Endothelial cell of umbilical vein (primary cell): ENCODE data around the gene ZNRF1. TPM values are rescaled to one million over a fixed set of nuclear protein-coding genes. Genes with fewer than 3 reads are reported as not detected.

Source experiments
- BruUV-seq: library from RNA; stranded (reverse); fragments of 400-500 nt; replicated peaks from 2 replicates; lab custom pipeline; 2021; lab: Mats Ljungman, UMichigan
- CTCF ChIA-PET: fragments of 300-600, 350-600 bp; sonication (Branson Sonifier 250); formaldehyde crosslinking; loops from one replicate; lab custom pipeline; 2021; ENCODE audit warnings: antibody characterized with exemption, inconsistent platforms; lab: Charles Lee
- POLR2A ChIA-PET: fragments of 300-600, 350-600 bp; sonication (Branson Sonifier 250); formaldehyde crosslinking; loops from one replicate; lab custom pipeline; 2021; ENCODE audit warnings: antibody characterized with exemption, inconsistent platforms; lab: Charles Lee
- DNase-seq: peaks from one replicate; pipeline ENCODE4 v3.0.0-alpha.2; 2011; ENCODE audit warnings: low read depth, low spot score
- FAIRE-seq: peaks from 2 replicates; lab custom pipeline; 2011; peaks lifted over from hg19 to GRCh38; lab: Jason Lieb, UNC
- H2AFZ ChIP-seq: 2 replicates; pipeline ENCODE4 v1.6.0; 2012; ENCODE audit warnings: low read depth, low read length, control low read depth, inconsistent platforms
- H3K27ac ChIP-seq: 2 replicates; pipeline ENCODE4 v1.5.1; 2011; ENCODE audit warnings: low read depth, mild to moderate bottlenecking, control low read depth, low read length, moderate library complexity; ENCODE audit not compliant: insufficient read depth
- H3K27me3 ChIP-seq, 2 experiments: 2 replicates each; pipeline versions ENCODE4 v1.6.0 to v1.6.1; 2011; ENCODE audit warnings: low read length in 2 of 2, mixed read lengths in 1 of 2; ENCODE audit not compliant: control insufficient read depth in 2 of 2, insufficient read depth in 2 of 2
- H3K36me3 ChIP-seq, 2 experiments: 2 replicates in 1 of 2; 3 replicates in 1 of 2; pipeline ENCODE4 v1.5.1; 2011; ENCODE audit warnings: low read length in 2 of 2, mild to moderate bottlenecking in 1 of 2, moderate library complexity in 1 of 2; ENCODE audit not compliant: control insufficient read depth in 2 of 2, insufficient read depth in 2 of 2; ENCODE audit errors: extremely low read depth in 1 of 2
- H3K4me1 ChIP-seq: 3 replicates; pipeline ENCODE4 v1.5.1; 2011; ENCODE audit warnings: mild to moderate bottlenecking, low read length; ENCODE audit not compliant: control insufficient read depth, insufficient read depth; ENCODE audit errors: extremely low read depth
- H3K4me2 ChIP-seq: 2 replicates; pipeline ENCODE4 v1.6.1; 2011; ENCODE audit warnings: low read length, control low read depth, mixed read lengths; ENCODE audit not compliant: insufficient read depth
- H3K4me3 ChIP-seq, 3 experiments: fragments of 200-600 bp in 1 of 3; sonication (generic), shearing (Covaris generic) in 1 of 3; replicated peaks in 1 of 3; 2 replicates each; pipeline ENCODE4 v1.5.1; 2011 to 2016; ENCODE audit warnings: control low read depth in 3 of 3, low read length in 3 of 3, mild to moderate bottlenecking in 2 of 3, inconsistent platforms in 1 of 3, low read depth in 1 of 3, moderate library complexity in 1 of 3; ENCODE audit not compliant: insufficient read depth in 1 of 3
- H3K79me2 ChIP-seq: 2 replicates; pipeline ENCODE4 v1.6.0; 2012; ENCODE audit warnings: low read length, inconsistent platforms; ENCODE audit not compliant: control insufficient read depth, insufficient read depth
- H3K9ac ChIP-seq: replicated peaks from 2 replicates; pipeline ENCODE3; 2011; ENCODE audit warnings: low read length, control low read depth; ENCODE audit not compliant: insufficient read depth; ENCODE audit errors: extremely low read depth
- H3K9me1 ChIP-seq: replicated peaks from 3 replicates; pipeline ENCODE4 v1.6.0; 2011; ENCODE audit warnings: mild to moderate bottlenecking, low read length; ENCODE audit not compliant: control insufficient read depth, insufficient read depth; ENCODE audit errors: extremely low read depth
- H3K9me3 ChIP-seq: replicated peaks from 2 replicates; pipeline ENCODE4 v1.5.1; 2012; ENCODE audit warnings: low read length, inconsistent platforms; ENCODE audit not compliant: control insufficient read depth, insufficient read depth
- H4K20me1 ChIP-seq: replicated peaks from 2 replicates; pipeline ENCODE3; 2011; ENCODE audit warnings: mild to moderate bottlenecking, low read length; ENCODE audit not compliant: control insufficient read depth, insufficient read depth; ENCODE audit errors: extremely low read depth
- EZH2 ChIP-seq: IDR thresholded peaks from 2 replicates; pipeline ENCODE4 v1.6.1; 2012; ENCODE audit warnings: borderline replicate concordance, low read depth, mild to moderate bottlenecking, moderate library complexity, low read length, inconsistent platforms; ENCODE audit not compliant: severe bottlenecking
- FOS ChIP-seq: IDR thresholded peaks from 2 replicates; pipeline ENCODE4 v1.6.1; 2011; ENCODE audit warnings: mild to moderate bottlenecking, low read length, moderate library complexity, borderline replicate concordance; ENCODE audit not compliant: insufficient read depth
- GATA2 ChIP-seq: IDR thresholded peaks from 2 replicates; pipeline ENCODE4 v1.7.0; 2011; ENCODE audit warnings: low read depth, mild to moderate bottlenecking, moderate library complexity, mixed read lengths, low read length; ENCODE audit not compliant: insufficient read length, insufficient read depth
- JUN ChIP-seq: IDR thresholded peaks from 2 replicates; pipeline ENCODE4 v1.6.1; 2011; ENCODE audit warnings: borderline replicate concordance, low read depth; ENCODE audit not compliant: insufficient read length, insufficient read depth
- MYC ChIP-seq: IDR thresholded peaks from one replicate; pipeline ENCODE4 v1.6.1; 2011; ENCODE audit warnings: mild to moderate bottlenecking, low read depth, low read length
- POLR2A ChIP-seq: IDR thresholded peaks from 2 replicates; pipeline ENCODE4 v1.6.1; 2012; ENCODE audit warnings: low read depth, mild to moderate bottlenecking, control low read depth, low read length
- POLR2AphosphoS5 ChIP-seq: IDR thresholded peaks from 2 replicates; pipeline ENCODE4 v1.6.1; 2012; ENCODE audit warnings: low read depth, mild to moderate bottlenecking, control low read depth, low read length, moderate library complexity; ENCODE audit not compliant: insufficient read depth
- dilution Hi-C: fragments of 300-500 bp; cut with MboI; formaldehyde crosslinking; loops from one replicate; pipeline ENCODE4 v1.15.0; 2019; ENCODE audit warnings: low sequenced_read_pairs; ENCODE audit not compliant: extremely low pct_ligation_motif_present
- intact Hi-C: fragments of 100-400 bp; cut with micrococcal nuclease; formaldehyde crosslinking; loops from one replicate; pipeline ENCODE4 v1.10.0; 2022
- polyA plus RNA-seq, 4 experiments: library from polyadenylated mRNA; depleted of rRNA in 3 of 4; stranded (reverse) in 3 of 4; unstranded in 1 of 4; fragments of >200 nt; gene quantifications; 2 replicates each; pipeline versions ENCODE4 v1.2.1 to v1.2.3, GENCODE V29; 2011 to 2012; ENCODE audit warnings: missing spikeins in 1 of 4
- total RNA-seq: library from RNA; stranded (reverse); gene quantifications from 2 replicates; pipeline ENCODE4 v1.2.3, GENCODE V29; 2021
- TF ChIP-seq, protein P1 (sequence below): IDR thresholded peaks from 2 replicates; pipeline ENCODE4 v1.6.1; 2011; ENCODE audit not compliant: insufficient read depth, insufficient read length
- TF ChIP-seq, protein P2 (sequence below), 2 donors: IDR thresholded peaks; 1 replicate in 1 of 2; 2 replicates in 1 of 2; pipeline ENCODE4 v1.5.1; 2011; ENCODE audit warnings: low read length in 2 of 2, mild to moderate bottlenecking in 2 of 2, moderate library complexity in 2 of 2, control low read depth in 1 of 2, inconsistent platforms in 1 of 2, low read depth in 1 of 2; ENCODE audit not compliant: insufficient read depth in 1 of 2; ENCODE audit errors: extremely low read depth in 1 of 2

Gene ZNRF1
- total and polyA plus RNA-seq, 2 donors (not counting 3 experiments of a cell fraction or from before 2014, with no cell fraction given) = 23.7 to 34.9 TPM

- no peak overlapping the region for H2AFZ ChIP-seq
- intact Hi-C loops = no loop called here
- no peaks in the 10 kb centered on the region for H4K20me1 ChIP-seq
- H3K4me1 ChIP-seq = peaks cover 21% of the 10 kb centered on the region
- H3K79me2 ChIP-seq = peaks cover 66% of the 10 kb centered on the region
- no peaks in the 10 kb centered on the region for H3K9me3 ChIP-seq
- DNase-seq (no peak), FAIRE-seq (no peak)
- no TSS peak for BruUV-seq
- dilution Hi-C loops = no loop called here
- ChIA-PET CTCF (interaction anchor here (1.0 to 2.0 kb wide), 3 partner anchors 24 to 108 kb away, joined by 3 to 10 read pairs (median 3); no protein-coding TSS in a partner anchor), POLR2A (no interaction called here)
- no peak overlapping the region for H3K4me2 ChIP-seq
- H3K9me1 ChIP-seq = no peaks in the 10 kb centered on the region
- no peak overlapping the region for H3K4me3 ChIP-seq
- no peaks in the 10 kb centered on the region for H3K27me3 ChIP-seq
- no peaks in the 10 kb centered on the region for H3K36me3 ChIP-seq
- H3K27ac ChIP-seq = no peak overlapping the region
- no peak for TF ChIP-seq JUN
- no peak for TF ChIP-seq MYC
- TF ChIP-seq GATA2 = no peak
- TF ChIP-seq POLR2AphosphoS5 = no peak
- no peak for TF ChIP-seq EZH2
- TF ChIP-seq, protein P1, sequence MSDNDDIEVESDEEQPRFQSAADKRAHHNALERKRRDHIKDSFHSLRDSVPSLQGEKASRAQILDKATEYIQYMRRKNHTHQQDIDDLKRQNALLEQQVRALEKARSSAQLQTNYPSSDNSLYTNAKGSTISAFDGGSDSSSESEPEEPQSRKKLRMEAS = no peak
- no peak for TF ChIP-seq FOS
- no peak for TF ChIP-seq POLR2A
- TF ChIP-seq, protein P2, sequence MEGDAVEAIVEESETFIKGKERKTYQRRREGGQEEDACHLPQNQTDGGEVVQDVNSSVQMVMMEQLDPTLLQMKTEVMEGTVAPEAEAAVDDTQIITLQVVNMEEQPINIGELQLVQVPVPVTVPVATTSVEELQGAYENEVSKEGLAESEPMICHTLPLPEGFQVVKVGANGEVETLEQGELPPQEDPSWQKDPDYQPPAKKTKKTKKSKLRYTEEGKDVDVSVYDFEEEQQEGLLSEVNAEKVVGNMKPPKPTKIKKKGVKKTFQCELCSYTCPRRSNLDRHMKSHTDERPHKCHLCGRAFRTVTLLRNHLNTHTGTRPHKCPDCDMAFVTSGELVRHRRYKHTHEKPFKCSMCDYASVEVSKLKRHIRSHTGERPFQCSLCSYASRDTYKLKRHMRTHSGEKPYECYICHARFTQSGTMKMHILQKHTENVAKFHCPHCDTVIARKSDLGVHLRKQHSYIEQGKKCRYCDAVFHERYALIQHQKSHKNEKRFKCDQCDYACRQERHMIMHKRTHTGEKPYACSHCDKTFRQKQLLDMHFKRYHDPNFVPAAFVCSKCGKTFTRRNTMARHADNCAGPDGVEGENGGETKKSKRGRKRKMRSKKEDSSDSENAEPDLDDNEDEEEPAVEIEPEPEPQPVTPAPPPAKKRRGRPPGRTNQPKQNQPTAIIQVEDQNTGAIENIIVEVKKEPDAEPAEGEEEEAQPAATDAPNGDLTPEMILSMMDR (IDR thresholded peaks at IDR 0.05; ENCODE audit: extremely low read depth in 1 of 2, insufficient read depth in 1 of 2, low read depth in 1 of 2, low read length in 2 of 2) = no peak
- no peak overlapping the region for H3K9ac ChIP-seq
Measured at GRCh38 chr16:75002474-75002873, 3.6 kb downstream of the ZNRF1 start.
